Ramos (cell line): Measurements from ENCODE around the gene PTPRE.

Experiments used
- in situ Hi-C: fragments of 300-500 bp; cut with MboI; formaldehyde crosslinking; loops from one replicate; pipeline ENCODE4 v1.14.3; 2022; ENCODE audit warnings: low sequenced_read_pairs; ENCODE audit not compliant: unreplicated experiment

Gene PTPRE

GRCh38 chr10:127905001-127905847 lies 1.7 kb upstream of the PTPRE start:
- in situ Hi-C loops: no loop called here

GRCh38 chr10:127905848-127906261 lies 1.0 kb upstream of the PTPRE start:
- in situ Hi-C loops: no loop called here

DNA sequence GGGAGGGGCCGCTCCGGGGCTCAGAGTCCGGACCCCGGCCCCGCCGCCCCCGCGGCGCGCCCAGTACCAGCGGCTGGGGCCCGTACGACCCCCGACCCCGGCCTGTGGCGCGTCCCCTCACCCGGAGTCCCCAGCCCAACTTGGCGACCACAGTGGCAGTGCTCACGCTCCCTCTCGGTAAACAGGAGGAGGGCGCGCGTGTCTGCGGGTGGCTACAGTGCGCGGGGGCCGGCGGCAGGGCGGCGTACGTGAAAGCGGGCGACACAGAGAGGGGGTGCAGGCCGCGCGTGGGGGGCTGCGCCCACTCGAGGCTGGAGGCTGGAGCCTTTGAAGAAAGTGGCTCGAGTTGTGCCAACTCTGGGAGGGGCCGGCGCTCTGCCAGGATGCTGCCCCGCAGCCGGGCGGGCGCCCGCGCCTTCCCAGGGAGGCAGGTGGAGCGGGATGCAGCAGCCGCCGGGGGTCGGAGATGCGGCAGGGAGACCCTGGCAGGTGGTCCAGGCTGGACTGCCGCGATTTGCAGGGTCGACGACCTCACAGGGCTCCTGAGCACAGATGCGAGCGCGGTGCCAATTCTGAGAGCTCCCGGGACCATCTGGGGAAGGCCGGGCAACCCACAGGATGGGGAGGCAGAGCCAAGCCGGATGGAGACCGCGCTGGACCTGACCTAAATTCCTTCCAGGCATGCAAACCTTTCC lies 655 bp downstream of the PTPRE start:
- in situ Hi-C loops: no loop called here

DNA sequence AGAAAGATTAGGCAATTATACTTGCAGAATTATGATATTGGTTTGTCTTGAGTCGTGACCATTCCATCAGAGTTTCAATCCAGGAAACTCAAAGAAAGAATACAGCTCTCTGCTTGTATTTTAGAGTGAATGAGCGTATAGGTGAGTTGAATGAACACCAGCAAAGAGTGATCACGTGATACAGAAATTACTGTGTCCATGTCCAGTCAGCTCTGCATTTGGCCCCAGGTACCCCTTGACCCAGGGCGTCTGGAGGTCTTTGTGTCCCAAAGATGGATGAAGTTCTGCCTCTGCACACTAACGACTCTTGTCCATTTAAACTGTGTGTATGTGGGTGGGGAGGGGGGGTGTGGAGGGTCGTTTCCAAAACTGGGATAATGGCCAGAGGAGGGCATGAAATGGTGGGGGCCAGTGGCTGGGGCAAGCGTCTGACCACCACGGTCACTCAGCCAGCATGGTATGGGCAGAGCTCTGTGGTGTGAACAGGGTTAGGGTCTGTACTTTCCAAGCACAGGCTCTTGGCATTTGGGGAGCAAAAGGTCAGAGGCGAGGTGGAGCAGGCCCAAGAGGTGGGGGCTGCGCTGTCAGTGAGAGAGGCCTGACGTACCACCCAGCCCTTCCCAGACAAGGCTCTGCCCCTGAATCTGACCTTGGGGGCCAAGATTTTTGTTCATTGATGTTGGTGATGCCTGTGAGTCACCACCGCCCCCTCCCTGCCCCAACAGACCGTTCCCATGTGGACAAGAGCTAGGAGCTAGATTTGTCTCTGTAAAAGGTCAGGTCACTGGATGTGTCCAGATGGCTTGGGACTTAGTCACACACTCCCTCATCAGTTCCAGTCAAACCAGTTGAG lies 1.4 kb downstream of the PTPRE start:
- in situ Hi-C loops: no loop called here

DNA sequence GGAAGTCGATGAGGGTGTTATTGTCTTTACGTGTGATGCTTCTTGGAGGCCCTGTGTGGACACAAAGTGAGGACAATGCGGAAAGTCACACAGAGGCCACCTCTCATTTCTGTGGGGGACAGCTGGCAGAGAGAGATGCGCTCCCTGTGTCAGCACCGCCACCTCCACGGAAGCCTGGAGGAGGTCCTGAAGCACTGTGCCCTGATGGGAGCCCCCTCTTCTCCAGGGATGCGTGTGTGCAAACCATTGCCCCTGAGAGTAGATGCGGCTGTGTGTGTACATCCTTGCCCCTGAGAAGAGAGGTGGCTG lies 2.0 kb downstream of the PTPRE start:
- in situ Hi-C loops: no loop called here

- in situ Hi-C loops: no loop called here
Measured at GRCh38 chr10:127909716-127910463, 3.0 kb downstream of the PTPRE start.

DNA sequence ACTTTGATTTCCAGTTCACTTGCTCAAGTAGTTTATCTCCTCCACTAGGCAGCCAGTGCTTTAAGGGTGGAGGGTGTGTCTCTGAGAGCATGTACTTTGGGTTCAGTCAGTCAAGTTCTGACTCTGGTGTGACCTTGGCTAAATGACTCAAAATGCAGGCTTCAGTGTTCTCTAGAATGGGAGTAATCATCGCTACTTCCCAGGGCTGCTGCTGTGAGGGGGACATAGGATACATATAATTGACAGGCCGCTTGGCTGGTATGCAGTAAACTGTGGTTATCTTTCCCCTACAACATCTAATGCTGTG lies 3.5 kb downstream of the PTPRE start:
- in situ Hi-C loops: no loop called here

GRCh38 chr10:127911218-127911866 lies 4.4 kb downstream of the PTPRE start:
- in situ Hi-C loops: no loop called here

DNA sequence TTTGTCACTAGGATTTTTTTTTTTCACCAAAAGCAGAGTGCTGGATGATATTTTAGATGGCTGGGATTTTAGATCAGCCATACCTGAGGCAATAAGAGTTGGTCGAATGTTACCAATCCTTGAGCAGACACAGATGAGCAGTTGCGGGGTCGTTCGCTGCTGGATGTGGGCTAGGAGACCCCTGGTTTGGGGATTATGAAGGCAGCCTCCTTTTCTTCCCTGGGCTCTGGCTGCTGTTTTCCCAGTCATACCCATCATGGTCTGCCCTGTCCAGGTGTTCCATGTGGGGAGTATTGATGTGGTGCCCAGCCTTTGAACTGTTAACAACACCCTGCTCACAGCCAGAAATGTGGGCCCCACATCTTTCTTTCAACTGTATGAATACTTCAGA lies 5.0 kb downstream of the PTPRE start:
- in situ Hi-C loops: no loop called here

DNA sequence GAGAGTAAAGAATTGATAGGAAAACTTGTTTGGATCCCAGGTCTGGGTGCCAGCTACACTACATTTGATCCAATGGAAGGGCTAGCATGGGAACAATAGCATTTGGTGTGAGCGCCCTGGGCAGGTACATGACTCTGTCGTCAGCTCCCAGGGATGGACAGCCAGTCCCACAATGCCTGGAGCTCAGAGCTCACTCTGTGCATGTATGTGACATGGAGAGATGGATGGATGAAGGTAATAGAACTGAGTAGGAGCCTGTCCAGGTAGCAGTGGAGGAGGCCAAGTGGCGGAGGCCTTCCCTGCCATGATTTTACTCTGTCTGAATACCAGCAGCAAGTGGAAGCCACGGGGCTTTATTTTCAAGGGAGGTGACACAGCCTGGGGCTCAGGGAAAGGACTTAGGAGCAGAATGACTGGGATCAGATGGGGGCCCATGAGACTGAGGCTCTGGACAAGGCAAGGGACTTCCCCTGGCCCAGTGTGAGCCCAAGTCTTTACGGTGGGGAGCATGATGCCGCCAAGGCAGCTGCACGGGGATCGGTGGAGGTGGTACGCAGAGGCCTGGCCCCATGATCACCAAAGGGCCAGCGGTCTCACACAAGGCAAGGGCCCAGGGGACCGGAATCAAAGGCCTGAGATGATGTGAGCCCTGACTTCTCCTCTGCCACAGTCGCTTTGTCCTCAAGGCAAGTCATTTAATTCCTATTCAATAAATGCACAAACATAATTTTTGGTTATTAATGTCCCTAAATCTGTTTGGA lies 5.9 kb downstream of the PTPRE start:
- in situ Hi-C loops: no loop called here

DNA sequence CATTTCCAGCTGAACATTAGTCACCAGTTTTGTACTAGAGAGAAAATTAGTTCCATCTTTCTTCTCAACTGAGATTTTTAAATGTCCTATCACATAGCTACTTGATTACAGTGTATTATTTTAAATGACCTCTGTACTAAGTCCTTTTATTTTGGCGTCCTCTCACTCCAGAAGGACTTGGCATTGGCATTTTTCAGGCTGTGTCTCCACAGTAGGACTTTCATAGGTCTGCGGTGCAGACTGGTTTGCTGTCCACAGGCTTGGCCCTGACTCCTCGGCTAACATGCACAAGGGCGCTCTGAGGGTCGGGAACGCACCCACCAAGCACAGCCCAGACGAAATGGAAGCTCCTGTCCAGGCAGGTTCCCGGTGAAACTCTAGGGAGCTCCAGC lies 6.5 kb downstream of the PTPRE start:
- in situ Hi-C loops: no loop called here

- in situ Hi-C loops: no loop called here
Measured at GRCh38 chr10:127915324-127915723, 8.4 kb downstream of the PTPRE start.

- in situ Hi-C loops: no loop called here
Measured at GRCh38 chr10:127916826-127917225, 9.9 kb downstream of the PTPRE start.

GRCh38 chr10:127918572-127918971 lies 11.7 kb downstream of the PTPRE start:
- in situ Hi-C loops: no loop called here

- in situ Hi-C loops: no loop called here
Measured at GRCh38 chr10:127919418-127920271, 12.7 kb downstream of the PTPRE start.

GRCh38 chr10:127920306-127921074 lies 13.6 kb downstream of the PTPRE start:
- in situ Hi-C loops: no loop called here

GRCh38 chr10:127921075-127921752 lies 14.3 kb downstream of the PTPRE start:
- in situ Hi-C loops: no loop called here
